ENCODE data around the gene PRPF39.

DNA sequence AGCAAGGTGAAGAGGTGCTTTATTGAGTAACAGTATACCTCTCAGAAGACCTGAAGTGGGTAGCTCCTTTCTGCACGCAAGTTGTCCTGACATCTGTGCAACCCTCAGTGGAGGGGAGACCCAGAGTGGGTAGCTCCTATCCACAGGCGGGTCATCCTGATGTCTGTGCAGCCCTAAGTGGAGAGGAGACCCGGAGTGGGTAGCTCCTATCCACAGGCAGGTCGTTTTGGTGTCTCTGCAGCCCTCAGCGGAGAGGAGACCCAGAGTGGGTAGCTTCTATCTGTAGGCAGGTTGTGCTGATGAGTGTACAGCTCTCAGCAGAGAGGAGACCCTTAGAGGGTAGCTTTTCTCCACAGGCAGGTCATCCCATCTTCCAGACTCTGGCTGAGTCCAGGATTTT lies 45.1 kb upstream of the PRPF39 start:
- TF ChIP-seq POLR2A (IDR thresholded peaks at IDR 0.05): no peak
- TF ChIP-seq, protein P1, sequence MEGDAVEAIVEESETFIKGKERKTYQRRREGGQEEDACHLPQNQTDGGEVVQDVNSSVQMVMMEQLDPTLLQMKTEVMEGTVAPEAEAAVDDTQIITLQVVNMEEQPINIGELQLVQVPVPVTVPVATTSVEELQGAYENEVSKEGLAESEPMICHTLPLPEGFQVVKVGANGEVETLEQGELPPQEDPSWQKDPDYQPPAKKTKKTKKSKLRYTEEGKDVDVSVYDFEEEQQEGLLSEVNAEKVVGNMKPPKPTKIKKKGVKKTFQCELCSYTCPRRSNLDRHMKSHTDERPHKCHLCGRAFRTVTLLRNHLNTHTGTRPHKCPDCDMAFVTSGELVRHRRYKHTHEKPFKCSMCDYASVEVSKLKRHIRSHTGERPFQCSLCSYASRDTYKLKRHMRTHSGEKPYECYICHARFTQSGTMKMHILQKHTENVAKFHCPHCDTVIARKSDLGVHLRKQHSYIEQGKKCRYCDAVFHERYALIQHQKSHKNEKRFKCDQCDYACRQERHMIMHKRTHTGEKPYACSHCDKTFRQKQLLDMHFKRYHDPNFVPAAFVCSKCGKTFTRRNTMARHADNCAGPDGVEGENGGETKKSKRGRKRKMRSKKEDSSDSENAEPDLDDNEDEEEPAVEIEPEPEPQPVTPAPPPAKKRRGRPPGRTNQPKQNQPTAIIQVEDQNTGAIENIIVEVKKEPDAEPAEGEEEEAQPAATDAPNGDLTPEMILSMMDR (IDR thresholded peaks at IDR 0.05 in 4 of 5, conservative IDR thresholded peaks at IDR 0.05 in 1 of 5): no peak

Measured in gastrocnemius medialis (tissue), 4 donors.